ENCODE data around the gene CUL9. TPM values are rescaled to one million over a fixed set of nuclear protein-coding genes. Genes with fewer than 3 reads are reported as not detected.

CUL9 gene
- total and polyA plus RNA-seq, 4 donors = 6.5 to 21.8 (median 7.5) TPM

DNA sequence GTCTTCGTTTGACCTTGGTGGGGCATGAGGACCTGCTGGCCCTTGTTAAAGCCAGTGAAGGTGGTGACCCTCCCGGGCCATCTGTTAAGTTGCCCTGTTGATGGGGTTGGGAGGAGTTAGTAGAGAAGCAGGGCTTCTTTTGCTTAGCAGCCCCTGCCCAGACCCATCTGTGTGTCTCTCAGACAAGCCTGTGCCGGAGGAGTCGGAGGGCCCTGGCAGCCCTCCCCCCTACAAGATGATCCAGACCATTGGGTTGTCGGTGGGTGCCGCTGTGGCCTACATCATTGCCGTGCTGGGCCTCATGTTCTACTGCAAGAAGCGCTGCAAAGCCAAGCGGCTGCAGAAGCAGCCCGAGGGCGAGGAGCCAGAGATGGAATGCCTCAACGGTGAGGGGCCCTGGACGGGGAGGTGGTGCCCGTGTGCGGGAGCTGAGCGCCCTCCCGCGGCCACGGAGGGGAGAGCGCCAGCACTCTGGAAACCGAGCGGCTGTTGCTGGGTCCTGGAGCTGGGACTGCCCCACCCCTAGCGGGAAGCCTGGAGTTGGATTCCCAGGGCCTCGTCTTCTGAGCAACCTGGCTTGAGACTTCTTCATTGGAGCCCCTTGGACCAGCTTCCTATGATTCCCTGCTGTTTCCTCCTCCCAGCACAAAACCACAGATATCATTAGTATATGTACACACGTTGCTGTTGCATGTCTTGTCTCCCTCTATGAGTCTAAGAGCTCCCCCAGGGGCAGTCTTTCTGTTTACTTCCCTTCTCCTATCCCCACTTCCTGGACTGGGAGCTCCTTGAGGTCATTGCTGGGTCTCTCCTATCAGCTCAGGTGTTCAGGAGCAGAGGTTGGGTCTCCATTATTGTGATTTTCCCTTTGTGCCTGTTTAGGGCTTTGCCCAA, 38.5 kb upstream of the CUL9 start:
- Histone ChIP-seq H3K27ac (ENCODE audit: low read depth in 1 of 2, low read length in 2 of 2) (no peak overlapping the region), H3K27me3 (ENCODE audit: control insufficient read depth in 4 of 4, insufficient read depth in 4 of 4, low read length in 3 of 4) (no peaks in the 10 kb centered on the region), H3K4me1 (ENCODE audit: control insufficient read depth in 4 of 4, insufficient read depth in 4 of 4, low read length in 3 of 4) (peaks cover 0 to 7% (median 3%) of the 10 kb centered on the region in 4 donors), H3K9me3 (ENCODE audit: control insufficient read depth in 4 of 4, low read length in 3 of 4) (no peaks in the 10 kb centered on the region), H3K36me3 (ENCODE audit: control insufficient read depth in 4 of 4, insufficient read depth in 3 of 4, low read depth in 1 of 4, low read length in 3 of 4) (no peaks in the 10 kb centered on the region), H3K4me3 (ENCODE audit: low read depth in 1 of 3, low read length in 3 of 3) (no peak overlapping the region), H3K9ac (ENCODE audit: low read depth in 1 of 2, low read length in 2 of 2) (no peak overlapping the region)
- 25% methylated on average over 25 of the region's 25 CpGs for WGBS
- DNase-seq (ENCODE audit: low spot score) = peak; percentile 82
- TF ChIP-seq, protein P1, sequence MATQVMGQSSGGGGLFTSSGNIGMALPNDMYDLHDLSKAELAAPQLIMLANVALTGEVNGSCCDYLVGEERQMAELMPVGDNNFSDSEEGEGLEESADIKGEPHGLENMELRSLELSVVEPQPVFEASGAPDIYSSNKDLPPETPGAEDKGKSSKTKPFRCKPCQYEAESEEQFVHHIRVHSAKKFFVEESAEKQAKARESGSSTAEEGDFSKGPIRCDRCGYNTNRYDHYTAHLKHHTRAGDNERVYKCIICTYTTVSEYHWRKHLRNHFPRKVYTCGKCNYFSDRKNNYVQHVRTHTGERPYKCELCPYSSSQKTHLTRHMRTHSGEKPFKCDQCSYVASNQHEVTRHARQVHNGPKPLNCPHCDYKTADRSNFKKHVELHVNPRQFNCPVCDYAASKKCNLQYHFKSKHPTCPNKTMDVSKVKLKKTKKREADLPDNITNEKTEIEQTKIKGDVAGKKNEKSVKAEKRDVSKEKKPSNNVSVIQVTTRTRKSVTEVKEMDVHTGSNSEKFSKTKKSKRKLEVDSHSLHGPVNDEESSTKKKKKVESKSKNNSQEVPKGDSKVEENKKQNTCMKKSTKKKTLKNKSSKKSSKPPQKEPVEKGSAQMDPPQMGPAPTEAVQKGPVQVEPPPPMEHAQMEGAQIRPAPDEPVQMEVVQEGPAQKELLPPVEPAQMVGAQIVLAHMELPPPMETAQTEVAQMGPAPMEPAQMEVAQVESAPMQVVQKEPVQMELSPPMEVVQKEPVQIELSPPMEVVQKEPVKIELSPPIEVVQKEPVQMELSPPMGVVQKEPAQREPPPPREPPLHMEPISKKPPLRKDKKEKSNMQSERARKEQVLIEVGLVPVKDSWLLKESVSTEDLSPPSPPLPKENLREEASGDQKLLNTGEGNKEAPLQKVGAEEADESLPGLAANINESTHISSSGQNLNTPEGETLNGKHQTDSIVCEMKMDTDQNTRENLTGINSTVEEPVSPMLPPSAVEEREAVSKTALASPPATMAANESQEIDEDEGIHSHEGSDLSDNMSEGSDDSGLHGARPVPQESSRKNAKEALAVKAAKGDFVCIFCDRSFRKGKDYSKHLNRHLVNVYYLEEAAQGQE (IDR thresholded peaks at IDR 0.05) = no peak
- TF ChIP-seq, protein P2, sequence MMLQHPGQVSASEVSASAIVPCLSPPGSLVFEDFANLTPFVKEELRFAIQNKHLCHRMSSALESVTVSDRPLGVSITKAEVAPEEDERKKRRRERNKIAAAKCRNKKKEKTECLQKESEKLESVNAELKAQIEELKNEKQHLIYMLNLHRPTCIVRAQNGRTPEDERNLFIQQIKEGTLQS (IDR thresholded peaks at IDR 0.05) = no peak
- TF ChIP-seq RAD21 (IDR thresholded peaks at IDR 0.05) = peak; percentile 88 to 98
- peak; percentile 35 for TF ChIP-seq SP1 (IDR thresholded peaks at IDR 0.05)
- no peak for TF ChIP-seq NR2F2 (IDR thresholded peaks at IDR 0.05)
- TF ChIP-seq, protein P3, sequence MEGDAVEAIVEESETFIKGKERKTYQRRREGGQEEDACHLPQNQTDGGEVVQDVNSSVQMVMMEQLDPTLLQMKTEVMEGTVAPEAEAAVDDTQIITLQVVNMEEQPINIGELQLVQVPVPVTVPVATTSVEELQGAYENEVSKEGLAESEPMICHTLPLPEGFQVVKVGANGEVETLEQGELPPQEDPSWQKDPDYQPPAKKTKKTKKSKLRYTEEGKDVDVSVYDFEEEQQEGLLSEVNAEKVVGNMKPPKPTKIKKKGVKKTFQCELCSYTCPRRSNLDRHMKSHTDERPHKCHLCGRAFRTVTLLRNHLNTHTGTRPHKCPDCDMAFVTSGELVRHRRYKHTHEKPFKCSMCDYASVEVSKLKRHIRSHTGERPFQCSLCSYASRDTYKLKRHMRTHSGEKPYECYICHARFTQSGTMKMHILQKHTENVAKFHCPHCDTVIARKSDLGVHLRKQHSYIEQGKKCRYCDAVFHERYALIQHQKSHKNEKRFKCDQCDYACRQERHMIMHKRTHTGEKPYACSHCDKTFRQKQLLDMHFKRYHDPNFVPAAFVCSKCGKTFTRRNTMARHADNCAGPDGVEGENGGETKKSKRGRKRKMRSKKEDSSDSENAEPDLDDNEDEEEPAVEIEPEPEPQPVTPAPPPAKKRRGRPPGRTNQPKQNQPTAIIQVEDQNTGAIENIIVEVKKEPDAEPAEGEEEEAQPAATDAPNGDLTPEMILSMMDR (IDR thresholded peaks at IDR 0.05; ENCODE audit: low read depth, low read length, missing input control) = peak; percentile 92
- no peak for TF ChIP-seq FOXA2 (IDR thresholded peaks at IDR 0.05)

DNA sequence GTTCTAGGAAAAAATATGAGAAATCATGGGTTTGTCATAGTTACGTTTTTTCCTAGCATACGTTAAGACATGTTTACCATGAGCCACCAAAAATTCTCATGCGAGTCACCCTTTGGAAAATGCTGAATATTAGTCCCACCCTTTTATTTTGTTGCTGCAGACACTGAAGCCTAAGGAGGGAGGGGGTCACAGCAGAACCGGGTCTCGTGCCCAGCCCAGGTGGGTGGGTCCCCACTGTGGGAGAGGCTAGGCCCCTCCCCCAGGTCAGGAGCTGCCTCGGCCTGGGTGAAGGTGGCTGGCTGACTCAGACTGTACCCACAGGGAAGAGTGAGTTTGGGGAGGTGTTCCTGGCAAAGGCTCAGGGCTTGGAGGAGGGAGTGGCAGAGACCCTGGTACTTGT, 37.1 kb upstream of the CUL9 start:
- DNase-seq (ENCODE audit: low spot score) = no peak
- Histone ChIP-seq H3K4me3 (ENCODE audit: low read depth in 1 of 3, low read length in 3 of 3) (no peak overlapping the region), H3K4me1 (ENCODE audit: control insufficient read depth in 4 of 4, insufficient read depth in 4 of 4, low read length in 3 of 4) (peaks cover 0 to 10% (median 5%) of the 10 kb centered on the region in 4 donors), H3K27ac (ENCODE audit: low read depth in 1 of 2, low read length in 2 of 2) (no peak overlapping the region), H3K27me3 (ENCODE audit: control insufficient read depth in 4 of 4, insufficient read depth in 4 of 4, low read length in 3 of 4) (no peaks in the 10 kb centered on the region), H3K9me3 (ENCODE audit: control insufficient read depth in 4 of 4, low read length in 3 of 4) (no peaks in the 10 kb centered on the region), H3K36me3 (ENCODE audit: control insufficient read depth in 4 of 4, insufficient read depth in 3 of 4, low read depth in 1 of 4, low read length in 3 of 4) (no peaks in the 10 kb centered on the region), H3K9ac (ENCODE audit: low read depth in 1 of 2, low read length in 2 of 2) (no peak overlapping the region)
- 82% methylated on average over 6 of the region's 6 CpGs for WGBS
- no peak for TF ChIP-seq JUND (IDR thresholded peaks at IDR 0.05)
- TF ChIP-seq HNF4G (IDR thresholded peaks at IDR 0.05) = no peak
- TF ChIP-seq EGR1 (IDR thresholded peaks at IDR 0.05; ENCODE audit: low read depth in 2 of 2) = no peak
- no peak for TF ChIP-seq SP1 (IDR thresholded peaks at IDR 0.05)
- TF ChIP-seq, protein P3 (IDR thresholded peaks at IDR 0.05; ENCODE audit: low read depth, low read length, missing input control) = no peak
- TF ChIP-seq, protein P4, sequence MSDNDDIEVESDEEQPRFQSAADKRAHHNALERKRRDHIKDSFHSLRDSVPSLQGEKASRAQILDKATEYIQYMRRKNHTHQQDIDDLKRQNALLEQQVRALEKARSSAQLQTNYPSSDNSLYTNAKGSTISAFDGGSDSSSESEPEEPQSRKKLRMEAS (IDR thresholded peaks at IDR 0.05) = no peak
